Keratinocyte (primary cell): ENCODE data around the gene TENT5A. TPM values are rescaled to one million over a fixed set of nuclear protein-coding genes. Genes with fewer than 3 reads are reported as not detected.

Experiments
- DNase-seq: peaks from one replicate; pipeline ENCODE4 v3.0.0-alpha.2; 2011; ENCODE audit warnings: low read depth, missing footprints, low spot score
- FAIRE-seq: peaks from 2 replicates; lab custom pipeline; 2011; peaks lifted over from hg19 to GRCh38; lab: Jason Lieb, UNC
- H2AFZ ChIP-seq: 2 replicates; pipeline ENCODE4 v1.6.0; 2012; ENCODE audit warnings: low read length, control low read depth, inconsistent platforms; ENCODE audit not compliant: control insufficient read depth
- H3K27ac ChIP-seq: 2 replicates; pipeline ENCODE4 v1.5.1; 2011; ENCODE audit warnings: low read length; ENCODE audit not compliant: control insufficient read depth, insufficient read depth
- H3K27me3 ChIP-seq: 3 replicates; pipeline ENCODE4 v1.6.0; 2011; ENCODE audit warnings: low read length; ENCODE audit not compliant: control insufficient read depth, insufficient read depth; ENCODE audit errors: extremely low read depth
- H3K36me3 ChIP-seq, 2 experiments: 2 replicates in 1 of 2; 3 replicates in 1 of 2; pipeline ENCODE4 v1.5.1; 2011; ENCODE audit warnings: low read length in 2 of 2, mild to moderate bottlenecking in 1 of 2; ENCODE audit not compliant: control insufficient read depth in 2 of 2, insufficient read depth in 2 of 2; ENCODE audit errors: extremely low read depth in 1 of 2
- H3K4me1 ChIP-seq: 3 replicates; pipeline ENCODE4 v1.5.1; 2011; ENCODE audit warnings: low read length; ENCODE audit not compliant: control insufficient read depth, insufficient read depth; ENCODE audit errors: extremely low read depth
- H3K4me2 ChIP-seq: 3 replicates; pipeline ENCODE4 v1.6.0; 2011; ENCODE audit warnings: low read depth, low read length; ENCODE audit not compliant: control insufficient read depth, insufficient read depth; ENCODE audit errors: extremely low read depth
- H3K4me3 ChIP-seq, 3 experiments: fragments of 200-600 bp in 1 of 3; sonication (generic) in 1 of 3; 2 replicates in 2 of 3; 3 replicates in 1 of 3; pipeline ENCODE4 v1.5.1; 2011 to 2016; ENCODE audit warnings: low read length in 3 of 3, mild to moderate bottlenecking in 3 of 3, control low read depth in 2 of 3, inconsistent platforms in 1 of 3, low read depth in 1 of 3, mixed read lengths in 1 of 3, mixed run types in 1 of 3, moderate library complexity in 1 of 3; ENCODE audit not compliant: control insufficient read depth in 2 of 3, insufficient read depth in 2 of 3; ENCODE audit errors: extremely low read depth in 1 of 3
- H3K79me2 ChIP-seq: 2 replicates; pipeline ENCODE4 v1.6.0; 2012; ENCODE audit warnings: low read length; ENCODE audit not compliant: control insufficient read depth, insufficient read depth
- H3K9ac ChIP-seq: 3 replicates; pipeline ENCODE4 v1.6.0; 2011; ENCODE audit warnings: low read length; ENCODE audit not compliant: control insufficient read depth, insufficient read depth; ENCODE audit errors: extremely low read depth
- H3K9me1 ChIP-seq: 3 replicates; pipeline ENCODE4 v1.6.0; 2011; ENCODE audit warnings: low read length; ENCODE audit not compliant: control insufficient read depth, insufficient read depth; ENCODE audit errors: extremely low read depth
- H3K9me3 ChIP-seq: 2 replicates; pipeline ENCODE4 v1.5.1; 2012; ENCODE audit warnings: low read depth, low read length; ENCODE audit not compliant: control insufficient read depth
- H4K20me1 ChIP-seq: 3 replicates; pipeline ENCODE4 v1.6.0; 2011; ENCODE audit warnings: low read length; ENCODE audit not compliant: control insufficient read depth, insufficient read depth; ENCODE audit errors: extremely low read depth
- EZH2 ChIP-seq: IDR thresholded peaks from one replicate; pipeline ENCODE4 v1.6.1; 2012; ENCODE audit warnings: inconsistent platforms, mild to moderate bottlenecking, low read length, moderate library complexity
- dilution Hi-C: fragments of 300-500 bp; cut with MboI; formaldehyde crosslinking; loops from one replicate; pipeline ENCODE4 v1.7.0; 2020; ENCODE audit warnings: low sequenced_read_pairs; ENCODE audit not compliant: extremely low pct_ligation_motif_present
- polyA plus RNA-seq, 5 experiments: library from polyadenylated mRNA; depleted of rRNA in 3 of 5; stranded (reverse) in 3 of 5; stranded (forward) in 1 of 5; unstranded in 1 of 5; fragments of >200 nt; gene quantifications; 1 replicate in 1 of 5; 2 replicates in 3 of 5; 3 replicates in 1 of 5; pipeline versions ENCODE4 v1.2.1 to v1.2.3, GENCODE V29; 2011 to 2012; ENCODE audit warnings: missing spikeins in 2 of 5, low read depth in 1 of 5, low replicate concordance in 1 of 5
- TF ChIP-seq, protein P1 (sequence below), 3 experiments: IDR thresholded peaks in 1 of 3; conservative IDR thresholded peaks in 1 of 3; optimal IDR thresholded peaks in 1 of 3; 2 replicates in 2 of 3; 3 replicates in 1 of 3; pipeline versions ENCODE3 to v1.5.1; 2011; ENCODE audit warnings: low read length in 3 of 3, mild to moderate bottlenecking in 3 of 3, moderate library complexity in 2 of 3, control low read depth in 1 of 3, inconsistent platforms in 1 of 3; ENCODE audit not compliant: insufficient read depth in 2 of 3; ENCODE audit errors: extremely low read depth in 1 of 3

TENT5A gene
- polyA plus RNA-seq, 1 donor (not counting 4 experiments of a cell fraction or from before 2014, with no cell fraction given), result 1.6 TPM

DNA sequence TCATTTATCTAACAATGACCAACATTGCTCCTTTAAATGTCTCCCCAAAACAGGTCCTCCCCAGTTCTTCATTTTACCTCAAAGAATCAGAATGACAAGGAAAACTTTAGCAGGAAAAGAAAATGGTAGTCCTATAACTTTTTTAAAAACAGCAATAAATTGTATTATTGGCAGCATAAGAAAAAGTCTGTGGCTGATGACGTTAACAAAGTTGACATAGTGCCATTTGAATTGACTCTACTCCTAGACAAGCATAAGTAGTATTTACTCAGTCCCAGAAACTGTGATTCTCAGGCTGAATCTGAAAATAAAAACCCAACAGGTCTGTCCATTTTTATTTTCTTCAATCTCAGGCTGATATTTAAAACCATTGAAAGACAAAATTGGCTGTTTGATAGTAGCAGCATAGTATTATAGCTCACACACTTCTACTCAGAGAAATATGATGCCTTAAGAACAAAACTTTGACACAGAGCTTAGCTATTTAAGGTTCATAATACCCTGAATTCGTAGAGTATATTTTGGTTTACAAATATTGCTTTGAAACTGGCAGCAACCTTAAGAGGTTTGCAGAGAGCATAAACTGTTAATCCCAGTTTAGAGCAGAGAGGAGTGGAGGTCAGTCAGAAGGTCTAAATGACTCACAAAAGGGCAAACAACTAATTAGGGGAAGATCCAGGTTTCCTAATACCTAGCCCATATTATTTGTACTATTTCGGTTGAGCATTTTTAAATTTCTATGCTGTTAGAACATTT is 35.0 kb upstream of the TENT5A start:
- H3K4me3 ChIP-seq, result no peak overlapping the region
- H3K27me3 ChIP-seq, result no peaks in the 10 kb centered on the region
- no peaks in the 10 kb centered on the region for H3K4me1 ChIP-seq
- no peaks in the 10 kb centered on the region for H3K36me3 ChIP-seq
- H3K4me2 ChIP-seq, result no peak overlapping the region
- no peak overlapping the region for H2AFZ ChIP-seq
- no peak for TF ChIP-seq EZH2
- TF ChIP-seq, protein P1, sequence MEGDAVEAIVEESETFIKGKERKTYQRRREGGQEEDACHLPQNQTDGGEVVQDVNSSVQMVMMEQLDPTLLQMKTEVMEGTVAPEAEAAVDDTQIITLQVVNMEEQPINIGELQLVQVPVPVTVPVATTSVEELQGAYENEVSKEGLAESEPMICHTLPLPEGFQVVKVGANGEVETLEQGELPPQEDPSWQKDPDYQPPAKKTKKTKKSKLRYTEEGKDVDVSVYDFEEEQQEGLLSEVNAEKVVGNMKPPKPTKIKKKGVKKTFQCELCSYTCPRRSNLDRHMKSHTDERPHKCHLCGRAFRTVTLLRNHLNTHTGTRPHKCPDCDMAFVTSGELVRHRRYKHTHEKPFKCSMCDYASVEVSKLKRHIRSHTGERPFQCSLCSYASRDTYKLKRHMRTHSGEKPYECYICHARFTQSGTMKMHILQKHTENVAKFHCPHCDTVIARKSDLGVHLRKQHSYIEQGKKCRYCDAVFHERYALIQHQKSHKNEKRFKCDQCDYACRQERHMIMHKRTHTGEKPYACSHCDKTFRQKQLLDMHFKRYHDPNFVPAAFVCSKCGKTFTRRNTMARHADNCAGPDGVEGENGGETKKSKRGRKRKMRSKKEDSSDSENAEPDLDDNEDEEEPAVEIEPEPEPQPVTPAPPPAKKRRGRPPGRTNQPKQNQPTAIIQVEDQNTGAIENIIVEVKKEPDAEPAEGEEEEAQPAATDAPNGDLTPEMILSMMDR (optimal IDR thresholded peaks at IDR 0.05 in 1 of 3, IDR thresholded peaks at IDR 0.05 in 1 of 3, conservative IDR thresholded peaks at IDR 0.05 in 1 of 3; ENCODE audit: extremely low read depth in 1 of 3, insufficient read depth in 2 of 3, low read length in 3 of 3), result no peak
- no peak overlapping the region for H3K27ac ChIP-seq
- H3K9ac ChIP-seq, result no peak overlapping the region
- no peaks in the 10 kb centered on the region for H3K9me1 ChIP-seq
- dilution Hi-C loops, result no loop called here
- DNase-seq (no peak), FAIRE-seq (no peak)
- no peaks in the 10 kb centered on the region for H3K79me2 ChIP-seq
- H3K9me3 ChIP-seq, result no peaks in the 10 kb centered on the region
- H4K20me1 ChIP-seq, result no peaks in the 10 kb centered on the region

DNA sequence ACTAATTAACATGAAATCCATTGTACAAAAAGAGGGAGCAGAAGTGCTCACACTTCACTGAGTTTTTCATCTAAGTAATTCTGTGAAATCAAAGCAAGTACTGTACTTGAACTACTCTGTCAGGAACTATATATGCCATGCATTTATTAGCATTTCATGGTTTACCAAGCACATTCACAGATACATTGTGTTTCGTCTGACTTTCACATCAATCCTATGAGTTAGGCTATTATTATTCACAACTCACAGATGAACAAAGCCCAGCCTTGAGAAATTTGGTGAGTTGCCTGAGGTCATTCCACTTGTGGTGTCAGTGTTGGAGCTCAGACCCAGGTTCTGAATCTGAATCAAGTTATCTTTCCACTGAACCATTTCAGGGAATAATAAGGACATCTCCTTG is 33.7 kb upstream of the TENT5A start:
- no peaks in the 10 kb centered on the region for H3K4me1 ChIP-seq
- DNase-seq (no peak), FAIRE-seq (no peak)
- H3K9ac ChIP-seq, result no peak overlapping the region
- no peak overlapping the region for H3K4me2 ChIP-seq
- no peaks in the 10 kb centered on the region for H3K27me3 ChIP-seq
- H3K27ac ChIP-seq, result no peak overlapping the region
- no peak for TF ChIP-seq EZH2
- TF ChIP-seq, protein P1 (optimal IDR thresholded peaks at IDR 0.05 in 1 of 3, IDR thresholded peaks at IDR 0.05 in 1 of 3, conservative IDR thresholded peaks at IDR 0.05 in 1 of 3; ENCODE audit: extremely low read depth in 1 of 3, insufficient read depth in 2 of 3, low read length in 3 of 3), result no peak
- no peak overlapping the region for H2AFZ ChIP-seq
- H3K9me1 ChIP-seq, result no peaks in the 10 kb centered on the region
- no peaks in the 10 kb centered on the region for H4K20me1 ChIP-seq
- H3K79me2 ChIP-seq, result no peaks in the 10 kb centered on the region
- no peak overlapping the region for H3K4me3 ChIP-seq
- dilution Hi-C loops, result no loop called here
- no peaks in the 10 kb centered on the region for H3K36me3 ChIP-seq
- H3K9me3 ChIP-seq, result no peaks in the 10 kb centered on the region
